Right atrium auricular region (tissue), 2 donors: ENCODE data around the gene TMPRSS11D. TPM values are rescaled to one million over a fixed set of nuclear protein-coding genes. Genes with fewer than 3 reads are reported as not detected.

ENCODE experiments used
- DNase-seq: peaks from one replicate; pipeline ENCODE4 v3.0.0-alpha.2; 2019; ENCODE audit warnings: low spot score
- H3K27ac ChIP-seq, 2 donors: fragments of 200-600 bp; sonication (generic); 1 replicate in 1 of 2; 2 replicates in 1 of 2; pipeline ENCODE4 v1.5.1; 2016 to 2019
- H3K27me3 ChIP-seq, 2 donors: fragments of 200-600 bp; sonication (generic); one replicate each; pipeline versions ENCODE4 v1.5.1 to v1.6.0; 2017 to 2019
- H3K36me3 ChIP-seq: fragments of 200-600 bp; sonication (generic); one replicate; pipeline ENCODE4 v1.5.1; 2016
- H3K4me1 ChIP-seq, 2 donors: fragments of 200-600 bp; sonication (generic); one replicate each; pipeline versions ENCODE4 v1.5.1 to v1.6.0; 2017 to 2019
- H3K4me3 ChIP-seq, 2 donors: fragments of 200-600 bp; sonication (generic); 1 replicate in 1 of 2; 2 replicates in 1 of 2; pipeline ENCODE4 v1.5.1; 2017 to 2019; ENCODE audit warnings: mild to moderate bottlenecking in 1 of 2, moderate library complexity in 1 of 2
- H3K9me3 ChIP-seq, 2 donors: fragments of 200-600 bp; sonication (generic); one replicate each; pipeline ENCODE4 v1.5.1; 2019
- CTCF ChIP-seq, 2 donors: fragments of 200-600 bp; sonication (generic); IDR thresholded peaks; one replicate each; pipeline ENCODE4 v1.5.1; 2019; ENCODE audit warnings: antibody characterized with exemption in 2 of 2
- total RNA-seq, 2 donors: library from RNA; depleted of rRNA; stranded (reverse); fragments of >200 nt; gene quantifications; one replicate each; pipeline ENCODE4 v1.1.0, GENCODE V29; 2016

TMPRSS11D gene
- total RNA-seq, 2 donors from 2014 or later: not detected

- no peak overlapping the region for H3K4me3 ChIP-seq
- no peak for TF ChIP-seq CTCF (IDR thresholded peaks at IDR 0.05)
- no peaks in the 10 kb centered on the region for H3K27me3 ChIP-seq
- no peaks in the 10 kb centered on the region for H3K36me3 ChIP-seq
- H3K4me1 ChIP-seq: no peaks in the 10 kb centered on the region
- no peaks in the 10 kb centered on the region for H3K9me3 ChIP-seq
- DNase-seq: no peak
- H3K27ac ChIP-seq: no peak overlapping the region
Measured at GRCh38 chr4:67896421-67897065, 12.7 kb upstream of the TMPRSS11D start.

- no peaks in the 10 kb centered on the region for H3K4me1 ChIP-seq
- H3K27me3 ChIP-seq: no peaks in the 10 kb centered on the region
- H3K27ac ChIP-seq: no peak overlapping the region
- no peak for DNase-seq
- no peak overlapping the region for H3K4me3 ChIP-seq
- H3K9me3 ChIP-seq: no peaks in the 10 kb centered on the region
- no peaks in the 10 kb centered on the region for H3K36me3 ChIP-seq
- no peak for TF ChIP-seq CTCF (IDR thresholded peaks at IDR 0.05)
Measured at GRCh38 chr4:67894659-67895058, 10.9 kb upstream of the TMPRSS11D start.

- Histone ChIP-seq H3K4me1 (no peaks in the 10 kb centered on the region), H3K4me3 (no peak overlapping the region), H3K27me3 (no peaks in the 10 kb centered on the region), H3K9me3 (no peaks in the 10 kb centered on the region), H3K36me3 (no peaks in the 10 kb centered on the region), H3K27ac (no peak overlapping the region)
- no peak for DNase-seq
- no peak for TF ChIP-seq CTCF (IDR thresholded peaks at IDR 0.05)
Measured at GRCh38 chr4:67892905-67893304, 9.1 kb upstream of the TMPRSS11D start.

GRCh38 chr4:67892253-67892652, 8.5 kb upstream of the TMPRSS11D start:
- Histone ChIP-seq H3K36me3 (no peaks in the 10 kb centered on the region), H3K9me3 (no peaks in the 10 kb centered on the region), H3K27me3 (no peaks in the 10 kb centered on the region), H3K4me1 (no peaks in the 10 kb centered on the region), H3K27ac (no peak overlapping the region), H3K4me3 (no peak overlapping the region)
- DNase-seq: no peak
- no peak for TF ChIP-seq CTCF (IDR thresholded peaks at IDR 0.05)

GRCh38 chr4:67891645-67892044, 7.8 kb upstream of the TMPRSS11D start:
- Histone ChIP-seq H3K4me1 (no peaks in the 10 kb centered on the region), H3K9me3 (no peaks in the 10 kb centered on the region), H3K27ac (no peak overlapping the region), H3K4me3 (no peak overlapping the region), H3K27me3 (no peaks in the 10 kb centered on the region), H3K36me3 (no peaks in the 10 kb centered on the region)
- no peak for DNase-seq
- no peak for TF ChIP-seq CTCF (IDR thresholded peaks at IDR 0.05)

GRCh38 chr4:67886281-67886680, 2.5 kb upstream of the TMPRSS11D start:
- Histone ChIP-seq H3K27ac (no peak overlapping the region), H3K27me3 (no peaks in the 10 kb centered on the region), H3K4me3 (no peak overlapping the region), H3K9me3 (no peaks in the 10 kb centered on the region), H3K36me3 (no peaks in the 10 kb centered on the region), H3K4me1 (no peaks in the 10 kb centered on the region)
- no peak for DNase-seq
- no peak for TF ChIP-seq CTCF (IDR thresholded peaks at IDR 0.05)
